Astrocyte of the spinal cord (primary cell): Measurements from ENCODE around the gene HIVEP1.

Experiments used
- DNase-seq: peaks from one replicate; pipeline ENCODE4 v3.0.0; 2011; ENCODE audit warnings: low read depth, low spot score
- H3K4me3 ChIP-seq: 2 replicates; pipeline ENCODE4 v1.5.1; 2011; ENCODE audit warnings: low read depth, mild to moderate bottlenecking, low read length, moderate library complexity
- in situ Hi-C: cut with HindIII; loops from 2 replicates; pipeline ENCODE4 v1.10.0; 2017; ENCODE audit warnings: low sequenced_read_pairs
- TF ChIP-seq, protein P1 (sequence below): IDR thresholded peaks from 2 replicates; pipeline ENCODE4 v1.5.1; 2012; ENCODE audit warnings: low read depth, mild to moderate bottlenecking, low read length, inconsistent platforms

The HIVEP1 gene

DNA sequence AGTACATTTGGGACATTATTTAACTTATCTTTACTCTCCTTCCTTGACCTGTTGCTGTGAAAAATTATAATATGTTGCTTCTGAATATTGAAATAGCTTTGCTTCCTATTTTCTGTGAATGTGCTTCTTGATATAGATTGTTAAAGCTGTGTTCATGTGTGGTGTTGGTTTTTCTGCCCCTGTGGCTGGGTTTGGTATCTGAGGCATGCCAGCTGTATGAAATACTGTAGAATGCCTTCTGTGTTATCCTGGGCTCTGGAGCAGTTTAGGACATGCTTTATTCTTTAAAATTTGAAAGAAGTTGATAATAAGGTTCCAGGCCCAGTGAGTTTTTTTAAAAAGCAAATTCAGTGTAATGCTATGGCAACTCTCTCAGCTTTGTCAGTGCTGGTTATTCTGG lies 71.7 kb downstream of the HIVEP1 start:
- in situ Hi-C loops: no loop called here
- no peak for DNase-seq
- TF ChIP-seq, protein P1, sequence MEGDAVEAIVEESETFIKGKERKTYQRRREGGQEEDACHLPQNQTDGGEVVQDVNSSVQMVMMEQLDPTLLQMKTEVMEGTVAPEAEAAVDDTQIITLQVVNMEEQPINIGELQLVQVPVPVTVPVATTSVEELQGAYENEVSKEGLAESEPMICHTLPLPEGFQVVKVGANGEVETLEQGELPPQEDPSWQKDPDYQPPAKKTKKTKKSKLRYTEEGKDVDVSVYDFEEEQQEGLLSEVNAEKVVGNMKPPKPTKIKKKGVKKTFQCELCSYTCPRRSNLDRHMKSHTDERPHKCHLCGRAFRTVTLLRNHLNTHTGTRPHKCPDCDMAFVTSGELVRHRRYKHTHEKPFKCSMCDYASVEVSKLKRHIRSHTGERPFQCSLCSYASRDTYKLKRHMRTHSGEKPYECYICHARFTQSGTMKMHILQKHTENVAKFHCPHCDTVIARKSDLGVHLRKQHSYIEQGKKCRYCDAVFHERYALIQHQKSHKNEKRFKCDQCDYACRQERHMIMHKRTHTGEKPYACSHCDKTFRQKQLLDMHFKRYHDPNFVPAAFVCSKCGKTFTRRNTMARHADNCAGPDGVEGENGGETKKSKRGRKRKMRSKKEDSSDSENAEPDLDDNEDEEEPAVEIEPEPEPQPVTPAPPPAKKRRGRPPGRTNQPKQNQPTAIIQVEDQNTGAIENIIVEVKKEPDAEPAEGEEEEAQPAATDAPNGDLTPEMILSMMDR: no peak
- H3K4me3 ChIP-seq: no peak overlapping the region

DNA sequence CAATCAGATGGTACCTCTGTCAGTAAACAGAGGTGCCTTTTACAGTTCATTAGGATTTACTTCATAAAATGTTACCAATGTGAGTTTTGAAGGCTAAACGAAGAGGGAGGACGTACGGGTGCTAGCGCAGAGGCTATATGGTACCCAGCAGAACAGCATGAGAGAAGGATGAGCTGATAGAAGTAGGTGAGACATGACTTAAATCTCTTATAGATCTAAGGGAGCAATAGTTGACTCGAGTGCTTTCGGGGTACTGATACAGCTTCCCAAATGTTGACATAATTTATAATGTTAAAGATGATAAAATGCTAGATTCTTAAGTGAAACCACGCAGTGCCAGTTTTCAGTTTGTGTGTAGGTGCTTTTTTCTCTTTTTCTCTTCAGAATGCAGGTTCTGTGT lies 72.6 kb downstream of the HIVEP1 start:
- in situ Hi-C loops: no loop called here
- DNase-seq: no peak
- no peak overlapping the region for H3K4me3 ChIP-seq
- TF ChIP-seq, protein P1: no peak

DNA sequence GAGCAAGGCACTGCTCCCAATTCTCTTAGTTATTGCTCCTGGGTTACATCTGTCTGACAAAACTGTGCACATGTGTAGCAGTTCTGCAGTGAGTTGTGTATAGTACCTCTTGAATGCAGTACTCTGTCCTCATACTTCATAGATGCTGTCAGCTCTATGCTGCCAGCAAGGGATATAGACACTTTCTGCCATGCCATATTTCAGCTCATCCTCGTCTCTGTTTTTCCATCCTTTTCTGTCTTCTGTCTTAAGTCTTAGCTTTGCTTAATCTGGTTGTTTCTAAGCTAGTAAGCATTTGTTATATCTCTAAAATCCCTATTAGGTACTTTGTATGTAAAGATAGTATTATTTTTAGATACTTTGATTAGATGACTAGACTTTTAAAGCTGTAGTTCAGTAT lies 76.4 kb downstream of the HIVEP1 start:
- DNase-seq: no peak
- no peak overlapping the region for H3K4me3 ChIP-seq
- TF ChIP-seq, protein P1: no peak
- in situ Hi-C loops: no loop called here

DNA sequence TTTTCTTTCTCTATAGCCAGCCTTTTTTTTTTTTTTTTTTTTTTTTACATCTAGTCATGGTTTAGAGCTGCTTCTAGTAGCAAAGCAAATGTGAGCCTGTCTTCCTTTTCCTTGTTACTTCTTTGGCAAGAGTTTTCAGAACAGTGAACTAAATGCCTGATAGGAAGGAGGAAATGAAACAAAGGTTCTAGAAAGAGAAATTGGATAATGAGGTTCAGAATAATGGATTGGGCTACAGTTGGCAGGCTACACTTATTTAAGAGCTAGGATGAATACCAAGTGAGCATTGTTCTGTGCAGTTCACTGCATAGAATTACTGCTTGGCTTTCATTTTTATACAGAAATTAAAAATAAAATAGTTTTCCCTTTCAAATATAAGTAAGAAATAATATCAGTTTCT lies 78.6 kb downstream of the HIVEP1 start:
- no peak for DNase-seq
- TF ChIP-seq, protein P1: no peak
- in situ Hi-C loops: no loop called here
- no peak overlapping the region for H3K4me3 ChIP-seq

DNA sequence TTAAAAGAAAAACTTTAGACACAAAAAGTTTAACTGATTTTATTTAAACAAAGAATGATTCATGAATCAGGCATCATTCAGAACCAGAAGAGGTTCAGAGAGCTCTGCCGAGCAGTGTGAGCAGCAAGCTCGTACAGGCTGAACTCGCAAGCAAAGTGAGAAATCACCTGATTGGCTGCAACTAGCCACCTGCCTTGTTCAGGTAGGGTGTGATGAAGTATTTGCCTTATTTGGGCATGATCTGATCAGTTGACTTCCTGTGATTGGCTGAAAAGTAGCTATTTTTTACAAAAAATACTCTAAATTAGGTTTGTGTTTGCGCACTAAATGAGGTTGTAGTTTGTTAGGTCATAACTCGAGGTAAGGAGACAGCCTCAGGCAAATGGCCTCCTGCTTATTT lies 80.7 kb downstream of the HIVEP1 start:
- in situ Hi-C loops: no loop called here
- no peak overlapping the region for H3K4me3 ChIP-seq
- TF ChIP-seq, protein P1: no peak
- no peak for DNase-seq

DNA sequence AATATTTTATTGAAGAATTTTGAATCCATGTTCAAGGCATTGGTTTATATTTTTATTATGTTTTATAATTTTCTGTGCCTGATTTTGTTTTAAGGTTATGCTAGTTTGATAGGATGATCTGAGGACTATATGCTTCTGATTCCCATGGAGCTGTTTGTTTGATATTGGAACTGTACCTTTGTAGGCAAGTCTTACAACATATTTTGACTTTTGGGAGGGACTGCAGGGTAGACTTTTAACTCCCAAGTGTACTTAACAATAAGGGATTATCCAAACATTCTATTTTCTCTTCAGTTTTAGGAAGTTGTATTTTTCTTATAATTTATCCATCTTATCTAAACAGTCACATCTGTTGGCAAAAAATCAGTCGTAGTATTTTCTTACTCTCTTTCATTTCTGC lies 82.6 kb downstream of the HIVEP1 start:
- H3K4me3 ChIP-seq: no peak overlapping the region
- DNase-seq: no peak
- TF ChIP-seq, protein P1: no peak
- in situ Hi-C loops: no loop called here

DNA sequence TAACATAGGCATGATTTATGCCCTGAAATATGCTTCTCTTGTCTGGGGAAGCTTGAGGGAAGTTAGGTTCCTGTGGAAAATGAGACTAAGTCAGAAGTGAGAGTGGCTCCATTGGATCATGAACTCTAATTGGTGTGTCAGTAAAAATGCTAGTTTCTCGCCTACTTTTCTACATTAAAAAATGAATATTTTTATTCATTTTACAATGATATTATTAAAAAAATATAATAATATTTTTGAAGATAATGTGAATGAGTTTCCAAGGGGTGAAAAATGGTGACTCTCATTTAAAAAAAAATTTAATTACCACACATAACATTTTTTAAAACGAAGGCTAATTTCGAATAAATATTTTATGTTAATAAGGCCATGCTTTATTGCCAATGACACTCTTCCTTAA lies 84.2 kb downstream of the HIVEP1 start:
- no peak overlapping the region for H3K4me3 ChIP-seq
- DNase-seq: no peak
- in situ Hi-C loops: no loop called here
- TF ChIP-seq, protein P1: no peak
